Uterus (tissue), 2 donors: ENCODE measurements around the gene SEC16A.

Source experiments
- CTCF ChIP-seq, 4 experiments: fragments of 200-600 bp in 2 of 4; fragments of 450-650 bp in 2 of 4; sonication (generic) in 2 of 4; IDR thresholded peaks; one replicate each; pipeline ENCODE4 v1.5.1; 2016 to 2019; ENCODE audit warnings: antibody characterized with exemption in 4 of 4, mild to moderate bottlenecking in 2 of 4, moderate library complexity in 1 of 4
- POLR2A ChIP-seq, 2 donors: fragments of 450-650 bp; IDR thresholded peaks; one replicate each; pipeline ENCODE4 v1.6.1; 2016; ENCODE audit warnings: antibody characterized with exemption in 2 of 2, mild to moderate bottlenecking in 1 of 2, moderate library complexity in 1 of 2

GRCh38 chr9:136416427-136416826, 66.4 kb downstream of the SEC16A start:
- no peak for TF ChIP-seq POLR2A (IDR thresholded peaks at IDR 0.05)
- TF ChIP-seq CTCF (IDR thresholded peaks at IDR 0.05) = no peak
